K562 (cell line): ENCODE results near the gene MAML3. TPM values are rescaled to one million over a fixed set of nuclear protein-coding genes. Genes with fewer than 3 reads are reported as not detected.

Experiments used
- ATAC-seq: fragments of 200-7000 bp; cut with Tn5 transposase; 3 replicates; pipeline ENCODE4 v1.9.1; 2020; ENCODE audit warnings: moderate library complexity
- BruUV-seq: library from RNA; stranded (reverse); fragments of 400-500 nt; replicated peaks from 2 replicates; lab custom pipeline; 2021; lab: Mats Ljungman, UMichigan
- CTCF ChIA-PET: fragments of 300-600 bp; formaldehyde crosslinking; extraction: SDS; loops from one replicate; lab custom pipeline; 2021; ENCODE audit warnings: low intra/inter-chr PET ratio; lab: Yijun Ruan, JAX
- POLR2A ChIA-PET: fragments of 300-600, 350-650 bp; sonication (Branson Sonifier 250); formaldehyde crosslinking; extraction: SDS; loops from one replicate; lab custom pipeline; 2021; ENCODE audit warnings: antibody characterized with exemption, inconsistent platforms; lab: Yijun Ruan, JAX
- DNase-seq, 4 experiments: peaks; one replicate each; pipeline versions ENCODE4 v3.0.0 to v3.0.0-alpha.2; 2011 to 2018; ENCODE audit warnings: low spot score in 3 of 4, mixed read lengths in 3 of 4; ENCODE audit errors: extremely low read depth in 1 of 4
- FAIRE-seq: peaks from 2 replicates; lab custom pipeline; 2011; peaks lifted over from hg19 to GRCh38; lab: Jason Lieb, UNC
- H2AFZ ChIP-seq: 2 replicates; pipeline ENCODE4 v1.6.0; 2011; ENCODE audit warnings: low read depth, low read length, control low read depth, inconsistent platforms
- H3K27ac ChIP-seq: fragments of 200-600 bp; 3 replicates; pipeline ENCODE4 v1.8.0; 2011; ENCODE audit warnings: low read depth, mild to moderate bottlenecking, control low read depth, inconsistent platforms, low read length, moderate library complexity, mixed read lengths; ENCODE audit errors: extremely low read depth
- H3K27me3 ChIP-seq, 2 experiments: fragments of 300-600 bp in 1 of 2; 2 replicates in 1 of 2; 3 replicates in 1 of 2; pipeline versions ENCODE4 v1.6.0 to v1.8.0; 2011; ENCODE audit warnings: inconsistent platforms in 2 of 2, low read length in 2 of 2, mild to moderate bottlenecking in 1 of 2, mixed read lengths in 1 of 2, moderate library complexity in 1 of 2; ENCODE audit not compliant: control insufficient read depth in 2 of 2, insufficient read depth in 2 of 2
- H3K36me3 ChIP-seq: fragments of 300-600 bp; 3 replicates; pipeline ENCODE4 v1.8.0; 2011; ENCODE audit warnings: mild to moderate bottlenecking, low read length, inconsistent platforms; ENCODE audit not compliant: control insufficient read depth, insufficient read depth
- H3K4me1 ChIP-seq, 2 experiments: fragments of 200-600 bp in 1 of 2; replicated peaks in 1 of 2; 2 replicates in 1 of 2; 3 replicates in 1 of 2; pipeline versions ENCODE4 v1.5.1 to v1.8.0; 2011; ENCODE audit warnings: inconsistent platforms in 2 of 2, low read length in 2 of 2, mild to moderate bottlenecking in 1 of 2, mixed read lengths in 1 of 2, moderate library complexity in 1 of 2; ENCODE audit not compliant: control insufficient read depth in 2 of 2, insufficient read depth in 2 of 2
- H3K4me2 ChIP-seq: 2 replicates; pipeline ENCODE4 v1.6.1; 2011; ENCODE audit warnings: low read length, control low read depth, inconsistent platforms, mixed read lengths; ENCODE audit not compliant: insufficient read depth
- H3K4me3 ChIP-seq: fragments of 200-600 bp; sonication (generic), shearing (Covaris generic); 2 replicates; pipeline ENCODE4 v1.5.1; 2016; ENCODE audit warnings: control low read depth, inconsistent platforms
- H3K79me2 ChIP-seq: fragments of 200-600 bp; 3 replicates; pipeline ENCODE4 v1.8.0; 2011; ENCODE audit warnings: low read length, inconsistent platforms; ENCODE audit not compliant: control insufficient read depth, insufficient read depth
- H3K9ac ChIP-seq, 2 experiments: 2 replicates each; pipeline versions ENCODE4 v1.6.0 to v1.6.1; 2011; ENCODE audit warnings: low read depth in 2 of 2, low read length in 2 of 2, control low read depth in 1 of 2, inconsistent platforms in 1 of 2, mild to moderate bottlenecking in 1 of 2, mixed read lengths in 1 of 2; ENCODE audit not compliant: insufficient read depth in 1 of 2
- H3K9me1 ChIP-seq: one replicate; pipeline ENCODE4 v1.6.0; 2011; ENCODE audit warnings: inconsistent platforms, mild to moderate bottlenecking, low read length, moderate library complexity; ENCODE audit not compliant: control insufficient read depth, insufficient read depth
- H3K9me3 ChIP-seq: replicated peaks from 2 replicates; pipeline ENCODE4 v1.5.1; 2011; ENCODE audit warnings: low read depth, low read length, inconsistent platforms; ENCODE audit not compliant: control insufficient read depth, insufficient read depth
- H4K20me1 ChIP-seq: replicated peaks from 2 replicates; pipeline ENCODE4 v1.6.1; 2011; ENCODE audit warnings: low read length, inconsistent platforms, mixed read lengths; ENCODE audit not compliant: control insufficient read depth, insufficient read depth
- BRF2 ChIP-seq: IDR thresholded peaks from 3 replicates; pipeline ENCODE4 v1.6.1; 2011; ENCODE audit warnings: borderline replicate concordance, mild to moderate bottlenecking; ENCODE audit not compliant: insufficient read length, insufficient read depth
- CGGBP1 ChIP-seq: fragments of 250-450 bp; sonication (Bioruptor Pico); IDR thresholded peaks from 2 replicates; pipeline ENCODE4 v1.9.0; 2021; ENCODE audit warnings: mild to moderate bottlenecking
- CREBBP ChIP-seq: IDR thresholded peaks from one replicate; pipeline ENCODE4 v1.6.1; 2012; ENCODE audit warnings: low read depth, mild to moderate bottlenecking, control low read depth, inconsistent platforms, low read length
- E2F6 ChIP-seq, 2 experiments: IDR thresholded peaks; 2 replicates each; pipeline ENCODE4 v1.6.1; 2011; ENCODE audit warnings: borderline replicate concordance in 1 of 2, control low read depth in 1 of 2, low read depth in 1 of 2, low read length in 1 of 2, mild to moderate bottlenecking in 1 of 2, mixed read lengths in 1 of 2, moderate library complexity in 1 of 2; ENCODE audit not compliant: insufficient read depth in 1 of 2, insufficient read length in 1 of 2, poor library complexity in 1 of 2, severe bottlenecking in 1 of 2; ENCODE audit errors: extremely low read depth in 1 of 2
- ELF1 ChIP-seq: fragments of 200-800 bp; sonication (Bioruptor generic); IDR thresholded peaks from 2 replicates; pipeline ENCODE4 v1.6.1; 2016; ENCODE audit warnings: missing genetic modification characterization, missing compliant biosample characterization
- ESRRA ChIP-seq: fragments of 450-650 bp; IDR thresholded peaks from 2 replicates; pipeline ENCODE4 v1.6.1; 2014; ENCODE audit warnings: low read depth, mild to moderate bottlenecking, moderate library complexity, borderline replicate concordance
- MEIS2 ChIP-seq: fragments of 450-650 bp; IDR thresholded peaks from 2 replicates; pipeline ENCODE4 v1.6.1; 2014; ENCODE audit warnings: mild to moderate bottlenecking; ENCODE audit not compliant: partially characterized antibody
- MXI1 ChIP-seq: IDR thresholded peaks from 2 replicates; pipeline ENCODE4 v1.6.1; 2011; ENCODE audit warnings: low read depth, mild to moderate bottlenecking, improper control_type of control experiment, low read length
- MYC ChIP-seq, 2 experiments: fragments of 250-450 bp in 1 of 2; sonication (Bioruptor Pico) in 1 of 2; IDR thresholded peaks; 2 replicates each; pipeline versions ENCODE4 v1.5.1 to v1.6.1; 2012 to 2021; ENCODE audit warnings: low read depth in 2 of 2, borderline replicate concordance in 1 of 2, improper control_type of control experiment in 1 of 2, low read length in 1 of 2, mild to moderate bottlenecking in 1 of 2, moderate library complexity in 1 of 2
- SMARCC2 ChIP-seq: fragments of 450-650 bp; IDR thresholded peaks from 2 replicates; pipeline ENCODE4 v1.6.1; 2017; ENCODE audit warnings: antibody characterized with exemption, moderate library complexity, mild to moderate bottlenecking, low read depth
- TOE1 ChIP-seq, 2 experiments: fragments of 450-650 bp in 1 of 2; sonication (generic) in 1 of 2; formaldehyde crosslinking in 1 of 2; IDR thresholded peaks; 2 replicates each; pipeline versions ENCODE4 v1.7.1 to v1.8.0; 2016 to 2022; ENCODE audit warnings: borderline replicate concordance in 2 of 2, mild to moderate bottlenecking in 2 of 2, antibody characterized with exemption in 1 of 2, inconsistent platforms in 1 of 2, low read depth in 1 of 2, missing genetic modification reagents in 1 of 2, moderate library complexity in 1 of 2
- ZNF124 ChIP-seq: sonication (generic); formaldehyde crosslinking; IDR thresholded peaks from 2 replicates; pipeline ENCODE4 v1.8.1; 2022; ENCODE audit warnings: missing genetic modification reagents
- ZNF232 ChIP-seq: sonication (generic); formaldehyde crosslinking; IDR thresholded peaks from 2 replicates; pipeline ENCODE4 v1.8.0; 2022; ENCODE audit warnings: mild to moderate bottlenecking, missing genetic modification reagents
- ZNF253 ChIP-seq: fragments of 250-450 bp; sonication (Bioruptor Pico); conservative IDR thresholded peaks from 2 replicates; pipeline ENCODE4 v1.6.1; 2021; ENCODE audit warnings: mild to moderate bottlenecking
- ZNF561 ChIP-seq: fragments of 450-650 bp; formaldehyde crosslinking; conservative IDR thresholded peaks from 2 replicates; pipeline ENCODE4 v1.4.0; 2020; ENCODE audit warnings: mild to moderate bottlenecking, moderate library complexity
- ZNF75A ChIP-seq: fragments of 450-650 bp; formaldehyde crosslinking; IDR thresholded peaks from 2 replicates; pipeline ENCODE4 v1.4.0; 2020; ENCODE audit warnings: mild to moderate bottlenecking
- WGBS: fragments of 100-300 bp; shearing (Covaris generic); methylation state at CpG from one replicate; pipeline ENCODE4 v1.1.6; 2016; ENCODE audit warnings: low coverage, mixed read lengths; ENCODE audit not compliant: insufficient coverage; ENCODE audit errors: missing lambda C conversion rate; 5-methylcytosine and 5-hydroxymethylcytosine counted together
- in situ Hi-C: fragments of 300-500 bp; cut with MboI; formaldehyde crosslinking; loops from 4 replicates; pipeline ENCODE4 v1.15.0; 2018; ENCODE audit warnings: inconsistent platforms, mixed read lengths
- intact Hi-C: fragments of 100-400 bp; cut with micrococcal nuclease; formaldehyde crosslinking; loops from 2 replicates; pipeline ENCODE4 v1.14.2; 2022
- polyA plus RNA-seq, 8 experiments: library from polyadenylated mRNA; depleted of rRNA in 4 of 8; stranded (reverse) in 5 of 8; unstranded in 3 of 8; fragments of >200 nt; fragmentation: Nextera tagmentation in 2 of 8; fragmentation: Illumina TruSeq in 1 of 8; extraction: Ambion mirVana in 2 of 8; extraction: Trizol in 1 of 8; gene quantifications; 2 replicates each; pipeline versions ENCODE4 v1.2.1 to v1.2.3, GENCODE V29; 2011 to 2014; ENCODE audit warnings: inconsistent platforms in 1 of 8, missing spikeins in 1 of 8
- total RNA-seq, 7 experiments: library from RNA; depleted of rRNA in 6 of 7; stranded (reverse); fragments of >200 nt in 6 of 7; fragmentation: Illumina TruSeq in 2 of 7; extraction: Trizol in 2 of 7; gene quantifications; 2 replicates each; pipeline versions ENCODE4 v1.2.1 to v1.2.3, GENCODE V29; 2011 to 2021; ENCODE audit warnings: low replicate concordance in 1 of 7

MAML3 gene
- total and polyA plus RNA-seq, 9 of the 15 experiments (the other 6 are each of a cell fraction or from before 2014, with no cell fraction given): 0.01 to 0.55 (median 0.25) TPM

GRCh38 chr4:140172960-140173359 lies 19.0 kb upstream of the MAML3 start (continued):
- TF ChIP-seq E2F6 (IDR thresholded peaks at IDR 0.05; ENCODE audit: borderline replicate concordance in 1 of 2, extremely low read depth in 1 of 2, insufficient read depth in 1 of 2, insufficient read length in 1 of 2, low read depth in 1 of 2, low read length in 1 of 2, poor library complexity in 1 of 2, severe bottlenecking in 1 of 2): no peak

GRCh38 chr4:140170299-140170698 lies 16.3 kb upstream of the MAML3 start:
- Histone ChIP-seq H4K20me1 (no peaks in the 10 kb centered on the region), H3K9me3 (no peaks in the 10 kb centered on the region), H3K4me1 (no peaks in the 10 kb centered on the region), H3K4me2 (no peak overlapping the region), H3K27me3 (no peaks in the 10 kb centered on the region), H3K79me2 (no peaks in the 10 kb centered on the region), H3K4me3 (no peak overlapping the region), H3K27ac (no peak overlapping the region), H3K9me1 (no peaks in the 10 kb centered on the region), H3K9ac (no peak overlapping the region), H2AFZ (no peak overlapping the region), H3K36me3 (no peaks in the 10 kb centered on the region)
- in situ Hi-C loops: no loop called here
- 6% methylated on average over 4 of the region's 4 CpGs for WGBS
- FAIRE-seq (no peak), DNase-seq (no peak), ATAC-seq (no peak)
- CTCF ChIA-PET: no interaction called here
- intact Hi-C loops: no loop called here
- no TSS peak for BruUV-seq
- POLR2A ChIA-PET: interaction anchor here (1.1 kb wide), 1 partner anchor 8 kb away, joined by 4 read pairs; no protein-coding TSS in a partner anchor
- no peak for TF ChIP-seq MYC (IDR thresholded peaks at IDR 0.05; ENCODE audit: low read depth, low read length)
- TF ChIP-seq MYC (CRISPR knock-in tag; IDR thresholded peaks at IDR 0.05; ENCODE audit: borderline replicate concordance, low read depth): no peak
- TF ChIP-seq TOE1 (IDR thresholded peaks at IDR 0.05; ENCODE audit: borderline replicate concordance): no peak
- no peak for TF ChIP-seq TOE1 (CRISPR knock-in tag; IDR thresholded peaks at IDR 0.05; ENCODE audit: borderline replicate concordance, low read depth)
- no peak for TF ChIP-seq MEIS2
- no peak for TF ChIP-seq ZNF253 (CRISPR knock-in tag)
- TF ChIP-seq ZNF232 (CRISPR knock-in tag): no peak
- TF ChIP-seq ELF1 (tag): no peak
- no peak for TF ChIP-seq ZNF75A (CRISPR knock-in tag)
- TF ChIP-seq BRF2: no peak
- no peak for TF ChIP-seq SMARCC2
- no peak for TF ChIP-seq ESRRA
- TF ChIP-seq ZNF124 (CRISPR knock-in tag): no peak
- TF ChIP-seq CREBBP: no peak
- no peak for TF ChIP-seq ZNF561 (CRISPR knock-in tag)
- no peak for TF ChIP-seq CGGBP1 (CRISPR knock-in tag)
- TF ChIP-seq MXI1: no peak
